Cardiac fibroblast (primary cell): ENCODE data around the gene TMEM175.
A peak's percentile ranks its signal among the peaks of the same experiment; 100 is the strongest.

ENCODE experiments used
- DNase-seq, 2 donors: peaks; one replicate each; pipeline versions ENCODE4 v3.0.0 to v3.0.0-alpha.2; 2010; ENCODE audit warnings: low read depth in 2 of 2
- H3K4me3 ChIP-seq, 2 donors: replicated peaks in 1 of 2; 1 replicate in 1 of 2; 2 replicates in 1 of 2; pipeline ENCODE4 v1.5.1; 2011; ENCODE audit warnings: low read depth in 2 of 2, low read length in 2 of 2, mild to moderate bottlenecking in 2 of 2, moderate library complexity in 1 of 2
- CTCF ChIP-seq: IDR thresholded peaks from one replicate; pipeline ENCODE4 v1.5.1; 2011; ENCODE audit warnings: low read depth, mild to moderate bottlenecking, low read length, inconsistent platforms

The TMEM175 gene

DNA sequence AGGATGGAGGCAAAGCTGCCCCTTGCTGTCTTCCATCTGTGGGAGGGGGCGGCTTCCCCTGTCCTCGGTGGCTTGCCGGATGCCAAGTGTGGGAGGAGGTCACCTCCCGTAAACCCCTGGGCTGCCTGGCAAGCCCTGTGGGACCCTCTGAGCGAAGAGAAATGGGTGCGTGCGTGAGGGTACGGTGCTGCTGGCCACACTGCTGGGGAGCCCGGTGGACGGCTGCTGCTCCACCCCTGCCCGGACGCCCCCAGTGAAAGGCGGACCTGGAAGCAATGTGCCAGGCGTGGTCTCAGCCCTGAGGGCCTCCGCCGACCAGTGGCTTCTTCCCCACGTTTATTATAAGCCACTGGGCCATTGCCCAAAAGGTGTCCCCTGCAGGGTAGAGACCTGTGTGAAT is 50.0 kb downstream of the TMEM175 start:
- DNase-seq = no peak
- no peak for TF ChIP-seq CTCF
- no peak overlapping the region for H3K4me3 ChIP-seq

DNA sequence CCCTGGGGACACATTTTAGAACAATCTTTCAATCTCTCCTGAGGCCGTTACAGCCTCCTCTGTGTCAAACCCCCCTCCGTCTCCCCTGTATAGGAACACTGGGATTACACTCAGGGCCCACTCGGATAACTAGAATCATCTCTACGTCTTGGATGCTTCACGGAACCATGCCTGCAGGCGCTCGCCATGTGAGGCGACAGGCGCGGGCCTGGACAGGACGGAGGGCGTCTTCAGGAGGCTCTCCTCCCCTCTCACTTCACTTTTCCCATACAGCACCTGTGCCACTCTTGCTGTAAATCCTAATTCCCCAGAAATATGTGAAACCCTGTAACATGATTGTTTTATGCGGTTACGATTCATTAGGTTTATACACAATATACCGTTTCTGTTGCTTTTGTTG is 50.6 kb downstream of the TMEM175 start:
- DNase-seq = no peak
- H3K4me3 ChIP-seq = no peak overlapping the region
- TF ChIP-seq CTCF = no peak

- no peak overlapping the region for H3K4me3 ChIP-seq
- no peak for TF ChIP-seq CTCF
- DNase-seq = no peak
Observed at GRCh38 chr4:984336-985054, 52.2 kb downstream of the TMEM175 start.

DNA sequence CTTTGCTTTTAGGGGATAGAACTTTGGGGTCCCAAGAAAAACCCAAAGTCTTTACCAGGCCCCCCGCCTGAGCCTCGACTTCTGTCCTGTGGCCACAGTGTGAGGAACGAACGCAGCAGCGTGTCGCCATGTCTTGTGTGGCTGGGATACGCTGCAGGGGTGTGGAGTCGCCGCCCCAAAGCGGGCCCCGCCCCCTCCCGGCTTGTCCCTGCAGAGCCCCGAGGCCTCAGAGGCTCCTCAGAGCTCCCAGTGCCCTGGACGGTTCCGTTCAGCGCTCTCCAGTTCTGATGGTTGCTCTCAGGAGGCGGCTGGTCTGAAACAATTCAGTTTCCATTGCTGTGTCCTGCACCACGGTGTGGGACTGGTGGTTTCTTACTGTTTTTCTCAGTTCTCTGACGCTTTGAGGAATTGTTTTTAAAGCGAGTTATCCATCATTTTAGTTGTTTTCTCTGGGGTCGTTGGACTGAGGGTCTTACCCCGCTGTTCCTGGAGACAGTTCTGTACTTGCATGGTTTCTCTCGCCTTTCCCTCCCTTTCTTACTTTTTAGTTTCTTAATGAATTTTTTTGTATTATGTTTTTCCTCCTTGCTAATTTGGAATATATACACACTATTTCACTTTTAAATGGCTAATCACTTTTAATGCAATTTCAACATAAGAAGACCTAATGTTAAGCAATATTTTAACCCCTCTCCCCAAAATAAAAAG is 53.0 kb downstream of the TMEM175 start:
- TF ChIP-seq CTCF = no peak
- peak; percentile 9 to 33 for DNase-seq
- H3K4me3 ChIP-seq = peak overlapping the region in 1 of 2 donors; percentile 14

DNA sequence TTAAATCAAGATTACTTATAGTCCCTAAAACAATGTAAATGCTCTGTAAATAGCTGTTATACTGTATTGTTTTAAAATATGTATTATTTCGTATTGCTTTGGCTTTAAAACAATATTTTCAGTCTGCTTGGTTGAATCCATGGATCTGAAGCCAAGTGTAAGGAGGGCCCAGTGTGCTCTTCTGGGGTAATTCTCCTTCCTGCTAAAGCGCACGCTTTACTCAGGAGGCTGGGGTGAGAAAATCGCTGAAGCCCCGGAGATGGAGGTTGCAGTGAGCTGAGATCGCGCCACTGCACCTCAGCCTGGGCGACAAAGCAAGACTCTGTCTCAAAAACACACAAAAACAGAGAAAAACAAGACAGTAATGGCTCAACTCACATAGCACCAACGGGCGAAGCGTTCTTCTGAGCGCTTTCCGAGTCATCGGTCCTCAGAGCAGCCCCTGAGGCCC is 54.2 kb downstream of the TMEM175 start:
- no peak for TF ChIP-seq CTCF
- H3K4me3 ChIP-seq = peak overlapping the region; percentile 63 to 66
- peak; percentile 20 to 39 for DNase-seq

- peak; percentile 44 to 72 for DNase-seq
- TF ChIP-seq CTCF = peak; percentile 28
Observed at GRCh38 chr4:986879-987623, 54.8 kb downstream of the TMEM175 start, which contains the start of gene IDUA. IDUA (plus strand) TSS chr4:987044; CDS start chr4:987085, 41 bp downstream.

More at GRCh38 chr4:986879-987623, 54.8 kb downstream of the TMEM175 start, which contains the start of gene IDUA:
- H3K4me3 ChIP-seq = peak within 1 kb of the TSS; percentile 63 to 66
